NK-92 treated with Interleukin-12 subunit alpha and Interleukin-12 subunit beta, amount 100 ng/mL, for 24 hours (cell line): ENCODE results near the gene CALHM1.

Experiments
- DNase-seq: peaks from one replicate; lab custom pipeline; 2025; lab: John Stamatoyannopoulos, UW

CALHM1 gene

DNA sequence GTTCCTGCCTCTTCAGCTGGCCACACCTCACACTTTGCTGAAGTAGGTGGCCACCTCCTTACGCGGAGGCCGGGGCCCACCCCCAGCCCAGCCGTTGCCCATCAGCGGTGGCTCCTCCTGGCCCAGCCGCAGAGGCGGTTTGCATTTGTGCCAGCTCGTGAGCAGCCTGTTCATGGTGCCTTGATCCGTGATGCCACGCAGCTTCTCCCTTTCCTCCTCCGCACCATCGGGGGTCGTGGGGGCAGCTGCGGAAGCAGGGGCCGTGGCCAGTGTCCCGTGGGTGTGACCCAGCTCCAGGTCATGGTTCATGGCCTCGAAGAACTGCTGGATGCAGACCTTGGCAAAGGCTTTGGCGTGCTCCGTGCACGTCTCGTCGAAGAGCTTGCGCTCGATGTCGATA, 3.5 kb downstream of the CALHM1 start:
- DNase-seq = no peak

DNA sequence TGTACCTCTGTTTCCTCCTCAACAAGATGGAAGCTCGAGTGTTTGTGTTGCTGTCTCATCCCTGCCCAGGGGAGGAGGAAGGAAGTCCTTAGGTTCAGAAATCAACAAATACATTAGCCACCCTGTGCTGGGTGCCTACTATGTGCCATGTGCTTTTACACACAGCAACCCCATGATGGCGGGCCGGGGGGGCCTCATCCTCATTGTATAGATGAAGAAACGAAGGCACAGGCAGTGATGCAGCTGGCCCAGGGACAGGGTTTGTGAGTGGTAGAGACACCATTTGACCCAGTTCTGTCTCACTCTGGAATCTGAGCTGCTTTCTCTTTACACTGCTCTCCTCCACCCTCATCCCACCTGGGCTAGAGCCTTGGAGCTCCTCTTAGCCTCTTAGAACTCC, 4.7 kb downstream of the CALHM1 start:
- no peak for DNase-seq

DNA sequence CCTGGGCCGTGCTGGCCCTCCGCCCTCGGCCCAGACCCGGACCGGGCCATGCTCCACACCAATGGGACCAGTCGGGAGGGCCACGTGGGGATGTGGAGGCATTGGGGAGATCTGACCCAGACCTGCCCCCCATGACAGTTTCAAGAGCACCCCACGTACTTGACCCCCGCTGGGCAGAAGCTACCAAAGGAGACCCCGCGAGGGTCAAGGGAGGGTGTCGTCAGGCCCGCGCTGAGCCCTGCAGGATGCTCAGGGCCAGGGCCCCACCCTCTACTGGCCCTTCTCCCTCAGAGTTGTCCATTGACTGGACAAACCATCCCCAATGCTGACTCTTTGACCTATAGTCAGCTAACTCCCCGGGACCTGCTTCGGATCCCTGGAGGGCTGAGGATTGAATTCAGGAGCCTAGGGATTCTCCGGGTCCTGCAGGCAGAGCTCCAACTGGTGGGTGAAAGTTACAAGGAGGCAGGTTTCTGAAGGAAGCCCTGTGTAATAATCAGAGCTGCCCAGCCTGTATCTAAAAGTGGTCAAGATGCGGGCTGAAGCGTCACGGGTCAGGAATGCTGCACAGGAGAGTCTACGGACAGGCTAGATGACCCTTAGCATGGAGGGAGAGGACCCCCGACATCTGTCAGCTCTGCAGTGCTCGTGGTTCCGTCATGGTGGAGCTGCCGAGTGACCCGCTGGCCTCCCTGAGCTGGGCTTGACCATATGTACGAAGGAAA, 6.0 kb downstream of the CALHM1 start:
- no peak for DNase-seq

DNA sequence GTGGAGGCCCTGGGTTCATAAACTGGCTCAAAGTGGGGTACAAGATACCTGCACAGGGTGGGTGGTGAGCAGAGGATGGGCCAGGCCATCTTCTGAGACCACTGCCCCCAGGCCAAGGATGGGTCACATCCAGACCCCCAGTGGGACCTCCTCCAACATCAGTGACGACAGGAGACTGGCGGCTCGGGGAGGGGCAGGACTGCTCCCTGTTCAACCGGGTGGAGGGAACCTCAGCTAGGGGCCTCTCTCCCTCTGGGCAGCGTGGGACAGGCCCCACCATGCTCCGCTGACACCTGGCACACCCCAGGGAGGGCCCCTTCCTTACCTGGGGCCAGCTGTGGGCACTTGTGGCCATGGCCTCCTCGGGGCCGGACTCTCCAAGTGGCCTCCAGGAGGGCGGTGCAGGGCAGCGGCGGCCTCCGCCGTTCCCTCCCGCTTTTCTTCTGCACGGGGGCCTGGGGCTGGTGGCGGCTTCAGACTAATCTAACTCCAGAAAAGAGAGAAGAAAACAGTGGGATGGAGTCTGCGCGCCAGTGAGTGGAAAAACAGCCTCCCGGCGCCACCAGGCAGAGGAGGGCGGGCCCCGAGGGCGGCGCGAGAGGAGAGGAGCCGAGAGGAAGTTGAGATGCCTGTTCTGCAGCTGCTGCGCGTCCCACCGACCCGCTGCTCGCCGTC, 6.7 kb downstream of the CALHM1 start, which contains the start of gene CALHM2:
Gene CALHM2, minus strand, starts transcription at position 540 of the 675 bp plus-strand sequence. CDS start 2,429 bp downstream, outside the sequence.
- DNase-seq = no peak

DNA sequence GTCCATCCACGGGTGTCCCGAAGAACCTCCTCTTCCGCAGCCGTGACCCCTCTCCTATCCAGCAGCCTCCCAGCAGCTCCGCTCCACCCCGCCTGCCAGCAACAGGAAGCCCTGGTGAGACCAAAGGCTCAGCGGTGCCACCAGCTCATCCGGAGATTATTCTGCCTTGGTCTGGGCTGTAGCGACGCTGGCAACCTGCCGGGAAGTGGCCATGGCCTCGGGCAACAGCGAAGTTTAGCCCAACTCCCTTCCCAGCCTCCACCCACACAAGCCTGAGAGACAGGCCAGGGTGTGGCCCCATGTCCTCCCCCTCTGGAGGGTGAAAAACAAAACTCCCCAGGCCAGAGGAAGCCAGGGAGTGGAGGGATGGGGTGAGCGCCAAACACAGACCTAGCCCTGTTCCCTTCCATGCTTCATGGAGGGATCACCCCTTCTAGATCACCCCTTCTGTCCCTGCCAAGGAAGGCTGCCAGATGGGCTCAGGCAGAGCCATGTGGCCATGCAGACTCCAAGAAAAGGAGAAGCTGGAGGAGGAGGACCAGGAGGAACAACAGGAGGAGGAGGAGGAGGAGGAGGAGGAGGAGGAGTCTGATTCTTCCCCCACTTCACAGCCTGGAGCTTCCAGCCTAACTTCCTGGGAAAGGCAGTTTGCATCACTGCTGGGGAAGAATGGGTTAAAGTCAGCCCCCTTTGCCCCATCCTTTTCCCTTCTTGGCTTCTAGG, 7.4 kb downstream of the CALHM1 start:
- no peak for DNase-seq

DNA sequence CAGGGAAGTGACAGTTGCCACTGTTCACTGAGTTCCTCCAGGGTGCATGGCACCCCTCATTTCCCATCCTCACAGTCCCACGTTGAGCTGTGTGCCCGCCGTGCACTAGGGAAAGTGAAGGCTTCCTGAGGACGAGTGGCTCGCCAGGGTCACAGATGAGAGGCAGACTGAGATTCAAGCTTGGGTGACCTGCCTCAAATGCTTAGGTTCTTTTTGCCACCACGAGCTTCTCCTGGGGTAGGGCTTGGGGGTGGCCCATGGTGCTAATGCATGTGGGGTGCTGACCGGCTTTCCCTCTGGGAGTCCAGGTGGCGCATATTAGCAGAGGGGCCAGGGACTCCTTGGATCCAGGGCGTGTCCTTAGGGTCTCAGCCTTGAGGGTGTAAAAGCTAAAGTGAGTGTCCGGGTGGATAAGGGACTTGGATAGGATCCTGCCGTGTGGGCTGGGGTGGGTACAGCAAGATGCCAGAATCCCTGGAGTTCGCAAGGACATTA, 8.5 kb downstream of the CALHM1 start:
- DNase-seq = no peak

DNA sequence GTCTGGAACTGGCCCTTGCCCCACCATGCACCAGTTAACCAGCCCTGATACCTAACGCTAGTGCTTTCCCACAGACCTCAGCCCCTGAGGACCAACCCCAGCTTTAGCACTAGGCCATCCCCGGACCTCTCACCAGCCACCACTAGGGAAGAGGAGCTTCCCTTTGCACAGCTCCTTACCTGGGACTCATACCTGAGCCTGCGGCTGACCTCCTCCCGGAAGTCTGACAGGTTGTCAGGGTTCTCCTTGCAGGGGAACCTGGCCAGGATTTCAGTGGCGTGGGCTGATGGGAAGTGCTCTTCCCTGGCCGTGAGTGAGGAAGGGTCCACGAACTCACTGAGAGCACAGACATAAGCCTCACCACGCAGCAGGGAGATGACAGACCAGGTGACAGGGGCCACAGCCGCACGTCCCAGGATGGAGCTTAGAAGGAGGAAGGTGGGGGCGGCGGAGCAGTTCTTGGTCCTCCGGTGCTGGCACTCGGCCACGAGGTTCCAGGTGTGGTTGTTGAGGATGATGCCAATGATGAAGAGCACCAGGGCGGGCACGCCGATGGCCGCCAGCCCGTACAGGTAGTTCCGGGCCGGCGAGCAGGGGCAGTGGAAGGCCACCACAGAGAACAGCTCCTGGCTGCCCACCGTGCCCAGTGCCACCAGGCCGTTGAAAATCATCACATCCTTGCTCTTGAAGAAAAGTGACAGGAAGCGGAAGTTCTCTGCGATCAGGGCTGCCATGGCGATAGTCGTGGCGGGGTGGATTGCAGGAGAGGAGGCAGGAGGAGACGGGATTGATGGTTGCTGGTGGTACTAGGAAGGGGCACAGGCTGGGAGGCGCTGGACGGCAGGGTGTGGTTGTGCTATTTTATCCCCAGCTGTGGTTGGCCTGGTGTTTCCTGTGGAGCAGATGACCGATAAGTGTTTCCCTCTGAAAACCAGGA, 9.2 kb downstream of the CALHM1 start:
- DNase-seq = no peak

DNA sequence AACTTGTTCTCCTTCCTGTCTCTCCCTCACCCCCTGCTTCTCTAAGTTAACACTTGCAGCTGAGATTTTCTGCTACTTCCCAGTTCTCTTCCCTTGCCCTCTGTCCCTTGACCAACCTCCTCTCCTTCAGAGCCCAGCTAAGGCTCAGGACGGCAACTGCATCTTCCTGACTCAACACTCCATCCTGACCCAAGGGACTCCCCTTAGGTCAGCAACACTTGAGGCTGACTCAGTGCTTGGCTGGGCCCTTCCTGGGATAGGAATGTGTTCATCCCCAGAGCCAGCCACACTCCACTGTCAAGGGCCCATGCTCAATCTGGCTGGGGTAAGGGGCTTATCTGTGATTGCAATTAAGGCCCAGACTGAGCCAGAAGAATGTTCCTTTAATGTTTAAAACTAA, 10.0 kb downstream of the CALHM1 start:
- no peak for DNase-seq

DNA sequence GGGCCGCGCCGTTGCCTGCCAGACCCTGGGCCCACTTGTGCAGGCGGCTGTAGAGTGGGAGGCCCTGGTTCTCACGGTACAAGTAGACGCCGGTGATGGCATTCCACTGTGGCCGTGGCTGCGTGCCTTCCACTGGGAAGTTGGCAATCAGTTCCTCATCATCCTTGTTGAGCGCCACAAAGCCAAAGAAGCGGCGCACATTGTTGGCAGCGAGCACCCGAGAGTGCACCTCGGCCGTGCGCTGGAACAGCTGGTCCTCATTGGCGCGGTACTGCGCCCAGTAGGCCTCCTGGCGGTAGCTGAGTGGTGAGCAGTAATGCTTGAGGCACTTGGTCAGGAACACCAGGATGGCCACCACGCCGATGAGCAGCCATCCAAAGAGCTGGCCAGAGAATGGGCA, 11.5 kb downstream of the CALHM1 start:
- no peak for DNase-seq

DNA sequence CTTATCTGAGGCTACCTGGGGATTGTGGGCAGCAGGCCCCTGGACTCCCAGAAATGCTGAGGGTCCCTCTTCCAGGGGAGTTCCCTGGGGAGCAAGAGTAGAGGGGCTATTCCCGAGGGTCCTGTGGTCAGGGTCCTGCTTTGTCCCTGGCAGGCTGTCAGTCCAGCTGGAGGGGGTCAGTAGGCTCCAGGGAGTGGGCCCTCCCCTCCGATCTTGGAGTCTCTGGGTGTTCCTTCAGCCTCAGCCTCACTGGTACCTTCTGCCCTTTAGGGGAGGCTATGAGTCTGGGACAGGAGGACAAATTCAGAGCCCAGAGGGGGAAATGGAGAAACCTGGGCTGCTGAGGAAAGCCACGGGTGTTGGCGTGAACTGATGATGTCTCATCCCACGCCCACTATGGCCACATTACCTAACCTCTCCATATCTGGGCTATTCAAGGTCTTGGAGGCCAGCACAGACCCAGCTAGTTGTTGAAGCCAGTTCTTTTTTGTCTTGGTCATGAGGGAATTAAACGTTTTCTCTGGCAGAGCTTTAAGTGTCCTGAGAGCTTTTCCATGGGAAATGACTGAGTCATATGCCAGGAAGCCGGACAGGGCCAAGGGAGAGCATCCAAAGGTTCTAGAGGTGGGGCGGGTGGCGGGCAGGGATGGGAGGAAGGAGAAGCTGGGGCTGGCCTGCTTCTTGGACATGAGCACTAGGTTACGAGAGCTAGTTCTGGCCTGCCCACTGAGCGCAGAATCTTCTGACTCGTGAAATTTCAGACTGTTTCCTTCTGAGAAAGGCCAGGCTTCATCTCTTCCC, 12.7 kb downstream of the CALHM1 start:
- DNase-seq = no peak

DNA sequence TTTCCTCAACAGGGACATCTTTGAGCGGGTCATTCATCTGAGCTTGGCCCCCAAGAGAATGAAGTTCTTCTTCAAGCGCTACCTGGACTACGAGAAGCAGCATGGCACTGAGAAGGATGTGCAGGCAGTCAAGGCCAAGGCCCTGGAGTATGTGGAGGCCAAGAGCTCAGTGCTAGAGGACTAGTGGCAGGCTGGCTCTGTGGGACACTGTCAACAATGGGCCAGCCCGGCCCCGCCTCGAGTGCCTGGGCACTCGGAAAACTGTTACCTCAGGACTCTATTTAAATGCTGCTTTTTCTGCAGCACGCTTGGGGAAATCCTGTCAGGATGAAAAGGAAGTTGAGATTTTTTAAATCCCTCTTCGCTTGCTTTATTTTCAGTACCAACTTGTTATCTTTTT, 13.3 kb downstream of the CALHM1 start:
- DNase-seq = no peak

DNA sequence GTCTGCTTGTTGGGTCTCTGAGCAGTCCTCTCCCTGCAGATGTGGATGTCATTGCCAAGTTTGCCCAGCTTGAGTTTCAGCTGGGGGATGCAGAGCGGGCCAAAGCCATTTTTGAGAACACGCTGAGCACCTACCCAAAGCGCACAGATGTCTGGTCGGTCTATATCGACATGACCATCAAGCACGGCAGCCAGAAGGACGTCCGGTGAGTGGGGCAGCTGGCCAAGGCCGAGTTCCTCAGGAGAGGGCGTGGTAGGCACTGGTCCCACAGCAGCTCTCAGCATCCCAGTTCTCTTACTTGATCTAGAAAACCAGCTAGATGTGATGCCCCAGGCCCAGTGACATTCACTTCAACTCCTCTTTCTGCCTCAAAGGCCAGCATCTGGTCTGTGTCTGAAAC, 14.2 kb downstream of the CALHM1 start:
- DNase-seq = no peak

DNA sequence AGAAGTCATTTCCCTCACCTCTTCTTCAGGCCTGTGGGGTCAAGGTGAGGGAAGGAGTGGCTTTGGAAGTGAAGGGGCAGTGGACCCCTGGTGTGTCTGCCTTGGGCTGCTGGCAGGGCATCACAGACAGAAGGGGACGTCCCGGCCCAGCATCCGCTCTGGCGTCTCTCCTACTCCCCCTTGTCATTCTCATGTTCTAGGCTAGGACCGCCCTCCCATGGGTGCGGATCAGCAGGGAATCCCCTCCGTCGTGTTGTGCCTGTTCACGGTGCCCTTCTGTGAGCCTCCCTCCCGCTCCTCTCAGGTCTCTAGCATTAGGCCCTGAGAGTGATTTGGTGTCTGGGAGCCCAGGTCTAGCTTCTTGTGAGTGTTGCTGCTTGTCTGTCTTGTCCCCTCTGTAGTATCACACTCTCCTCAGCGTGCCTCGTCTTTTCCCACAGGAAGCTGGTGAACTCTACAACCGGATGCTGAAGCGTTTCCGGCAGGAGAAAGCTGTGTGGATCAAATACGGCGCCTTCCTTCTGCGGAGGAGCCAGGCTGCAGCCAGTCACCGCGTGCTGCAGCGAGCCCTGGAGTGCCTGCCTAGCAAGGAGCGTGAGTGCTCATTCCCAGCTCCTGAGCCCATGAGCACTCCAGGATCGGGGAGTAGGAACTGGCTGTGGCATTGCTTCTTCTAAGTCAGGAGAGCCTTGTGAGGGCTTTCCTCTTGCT, 15.1 kb downstream of the CALHM1 start:
- DNase-seq = no peak

DNA sequence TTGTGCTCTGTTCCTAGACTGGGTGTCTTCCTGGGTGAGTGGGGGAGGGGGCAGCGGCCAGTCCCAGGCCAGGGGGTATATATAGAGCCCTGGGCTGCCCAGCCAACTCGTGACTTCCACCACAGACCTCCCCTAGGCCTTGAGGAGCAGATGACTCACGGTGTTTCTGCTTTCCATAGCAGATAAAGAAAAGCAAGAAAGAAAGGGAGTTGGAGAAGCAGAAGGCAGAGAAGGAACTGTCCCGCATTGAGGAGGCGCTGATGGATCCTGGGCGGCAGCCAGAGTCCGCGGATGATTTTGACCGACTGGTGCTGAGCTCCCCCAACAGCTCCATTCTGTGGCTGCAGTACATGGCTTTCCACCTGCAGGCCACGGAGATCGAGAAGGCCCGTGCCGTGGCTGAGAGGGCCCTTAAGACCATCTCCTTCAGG, 16.7 kb downstream of the CALHM1 start:
- DNase-seq = no peak

DNA sequence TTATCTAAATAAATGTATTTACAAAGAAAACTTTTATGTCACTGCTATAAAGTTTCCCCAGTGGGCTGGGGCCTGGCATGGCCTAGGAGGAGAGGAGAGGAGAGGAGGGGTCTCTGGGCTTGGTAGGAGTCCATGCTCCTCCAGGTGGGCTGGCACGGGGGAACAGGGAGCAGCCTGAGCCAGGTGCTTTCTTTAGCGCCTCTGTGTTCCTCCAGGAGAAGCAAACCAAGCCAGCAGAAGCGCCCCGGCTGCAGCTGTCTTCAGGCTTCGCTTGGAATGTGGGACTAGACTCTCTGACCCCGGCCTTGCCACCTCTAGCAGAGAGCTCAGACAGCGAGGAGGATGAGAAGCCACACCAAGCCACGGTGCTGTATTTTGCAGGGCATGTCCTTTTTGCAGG, 17.1 kb downstream of the CALHM1 start:
- DNase-seq = no peak

DNA sequence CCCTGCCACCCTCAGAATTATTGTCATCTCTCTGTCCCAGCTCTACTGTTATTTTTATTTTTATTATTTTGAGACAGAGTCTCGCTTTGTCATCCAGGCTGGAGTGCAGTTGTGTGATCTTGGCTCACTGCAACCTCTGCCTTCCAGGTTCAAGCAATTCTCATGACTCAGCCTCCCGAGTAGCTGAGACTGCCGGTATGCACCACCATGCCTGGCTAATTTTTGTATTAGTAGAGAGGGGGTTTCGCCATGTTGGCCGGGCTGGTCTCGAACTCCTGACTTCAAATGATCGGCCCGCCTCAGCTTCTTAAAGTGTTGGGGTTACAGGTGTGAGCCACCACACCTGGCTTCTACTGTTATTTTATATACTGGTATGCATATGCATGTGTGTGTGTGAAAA, 17.5 kb downstream of the CALHM1 start:
- no peak for DNase-seq

DNA sequence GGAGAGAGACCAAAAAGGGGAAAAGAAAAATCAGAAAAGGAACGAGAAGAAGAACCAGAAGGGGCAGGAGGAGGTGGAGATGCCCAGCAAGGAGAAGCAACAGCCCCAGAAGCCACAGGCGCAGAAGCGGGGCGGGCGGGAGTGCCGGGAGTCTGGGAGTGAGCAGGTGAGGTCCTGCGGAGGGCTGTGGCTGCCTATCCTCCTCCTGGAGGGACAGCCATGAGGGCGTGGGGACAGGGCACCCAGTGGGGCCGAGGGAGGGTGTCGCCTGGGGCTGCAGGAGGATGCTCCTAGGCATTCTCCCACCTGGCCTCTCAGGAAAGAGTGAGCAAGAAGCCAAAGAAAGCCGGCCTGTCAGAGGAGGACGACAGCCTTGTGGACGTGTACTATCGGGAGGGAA, 18.3 kb downstream of the CALHM1 start:
- no peak for DNase-seq

DNA sequence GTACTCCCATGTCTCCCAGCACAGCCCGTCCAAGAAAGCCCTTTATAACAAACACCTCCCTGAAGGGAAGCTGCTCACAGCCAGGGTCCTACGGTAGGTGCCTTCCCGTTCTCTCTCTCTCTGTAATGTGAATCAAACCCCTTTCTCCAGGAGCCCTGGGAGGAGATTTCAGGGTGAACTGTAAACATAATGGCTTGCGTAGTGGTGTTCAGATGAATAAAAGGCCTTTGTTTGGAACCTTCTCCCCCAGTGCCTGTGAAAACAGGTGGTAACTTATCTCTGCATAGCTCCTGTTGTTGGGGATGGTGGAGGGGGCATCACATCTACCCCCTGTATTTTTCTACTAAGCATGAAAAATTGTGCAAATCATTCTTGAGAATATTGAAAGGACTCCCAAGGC, 18.9 kb downstream of the CALHM1 start:
- no peak for DNase-seq

DNA sequence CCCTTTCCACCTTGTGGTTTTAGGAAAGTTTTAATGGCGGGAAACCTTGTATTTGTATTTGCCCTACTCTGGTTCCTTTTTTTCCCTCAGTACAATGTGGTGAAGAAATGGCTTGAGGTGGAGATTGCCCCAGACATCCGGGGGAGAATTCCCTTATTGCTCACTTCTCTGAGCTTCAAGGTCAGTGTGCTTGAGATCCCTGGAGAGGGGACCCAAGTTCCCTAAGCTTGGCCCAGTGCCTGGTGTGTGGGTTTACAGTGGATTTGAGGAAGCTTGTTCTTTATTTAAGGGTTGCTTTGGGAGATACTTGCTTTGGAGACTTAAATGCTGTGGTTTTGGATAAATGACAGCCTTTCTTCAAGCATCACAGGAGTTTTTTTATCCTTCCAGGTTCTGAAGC, 24.8 kb downstream of the CALHM1 start:
- DNase-seq = no peak

DNA sequence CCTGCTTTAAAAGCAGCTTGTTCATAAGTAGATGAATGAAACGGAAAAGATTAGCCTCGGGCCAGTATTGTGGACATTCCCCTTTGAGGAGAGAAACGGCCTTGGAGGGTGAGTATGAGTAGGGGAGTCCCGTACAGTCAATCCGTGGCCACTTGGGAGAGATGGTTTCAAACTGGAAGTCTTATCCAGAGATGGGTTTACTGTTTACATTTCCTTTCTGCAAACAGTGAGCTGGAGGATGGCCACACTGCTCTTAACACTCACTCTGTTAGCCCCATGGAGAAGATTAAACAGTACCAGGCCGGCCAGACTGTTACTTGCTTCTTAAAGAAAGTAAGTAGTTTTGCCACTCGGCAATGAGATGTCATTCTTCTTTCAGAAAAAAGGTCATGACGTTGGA, 26.8 kb downstream of the CALHM1 start:
- DNase-seq = no peak
